Measurements from ENCODE around the gene SMIM35. TPM values are rescaled to one million over a fixed set of nuclear protein-coding genes. Genes with fewer than 3 reads are reported as not detected.

SMIM35 gene
- polyA plus RNA-seq, 1 donor = 0.46 TPM

DNA sequence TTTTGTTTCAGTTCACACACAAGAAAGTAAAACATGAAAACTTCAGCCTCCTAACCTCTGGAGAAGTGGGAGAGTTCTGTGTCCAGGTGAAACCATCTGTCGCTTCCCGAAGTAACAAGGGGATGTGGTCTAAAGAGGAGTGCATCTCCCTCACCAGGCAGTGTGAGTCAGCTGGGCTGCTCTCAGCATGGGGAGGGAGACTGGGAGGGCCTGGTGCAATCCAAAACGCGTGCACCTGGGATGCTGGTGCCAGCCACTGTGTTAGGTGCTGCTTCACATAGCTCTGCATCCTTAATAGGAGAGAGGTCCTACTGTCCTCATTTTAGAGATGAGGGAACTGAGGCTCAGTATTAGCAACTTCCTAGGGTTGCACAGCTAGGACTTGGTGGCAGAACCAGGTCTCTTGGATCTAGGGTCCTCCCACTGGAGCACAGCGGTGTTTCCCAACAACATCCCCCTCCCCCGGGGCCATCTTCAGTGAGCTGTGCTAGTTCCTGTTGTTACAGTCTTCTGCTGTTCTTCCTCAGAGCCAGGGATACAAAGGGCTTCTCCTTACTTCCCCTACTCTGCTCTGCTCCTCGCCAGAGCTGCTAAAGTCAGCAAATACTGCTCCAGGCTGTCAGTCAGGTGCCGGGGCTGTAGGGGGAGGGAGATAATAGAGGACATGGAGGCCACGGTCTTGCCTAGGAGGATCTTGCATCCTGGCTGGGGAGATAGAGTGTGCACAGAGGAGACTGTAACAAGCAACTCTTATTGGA lies 92.6 kb downstream of the SMIM35 start:
- DNase-seq = peak; percentile 64 to 81
- Histone ChIP-seq H3K36me3 (ENCODE audit: control insufficient read depth, insufficient read depth, low read length) (no peaks in the 10 kb centered on the region), H3K27ac (ENCODE audit: low read length) (peak overlapping the region; percentile 45), H3K27me3 (ENCODE audit: control insufficient read depth, insufficient read depth, low read length) (no peaks in the 10 kb centered on the region), H3K4me3 (ENCODE audit: low read length) (no peak overlapping the region), H3K4me1 (ENCODE audit: control insufficient read depth, insufficient read depth, low read length) (peaks cover 21% of the 10 kb centered on the region), H3K9me3 (ENCODE audit: control insufficient read depth, low read depth, low read length) (no peaks in the 10 kb centered on the region)
- no CpG with 5 or more reads among the region's 9 CpGs for WGBS (ENCODE audit: insufficient coverage, low lambda C conversion rate)

DNA sequence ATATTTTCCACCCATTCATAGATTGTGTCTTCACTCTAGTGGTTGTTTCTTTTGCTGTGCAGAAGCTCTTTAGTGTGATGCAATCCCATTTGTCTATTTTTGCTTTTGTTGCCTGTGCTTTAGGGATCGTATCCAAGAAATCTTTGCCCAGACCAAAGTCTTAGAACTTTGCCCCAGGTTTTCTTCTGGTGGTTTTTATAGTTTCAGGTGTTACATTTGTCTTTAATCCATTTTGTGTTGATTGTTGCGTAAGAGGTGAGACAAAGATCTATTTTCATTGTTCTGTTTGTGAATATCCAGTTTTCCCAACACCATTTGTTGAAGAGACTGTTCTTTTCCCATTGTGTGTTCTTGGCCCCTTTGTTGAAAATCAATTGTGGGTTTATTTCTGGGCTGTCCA lies 94.1 kb downstream of the SMIM35 start:
- Histone ChIP-seq H3K4me1 (ENCODE audit: control insufficient read depth, insufficient read depth, low read length) (peaks cover 21% of the 10 kb centered on the region), H3K4me3 (ENCODE audit: low read length) (no peak overlapping the region)

DNA sequence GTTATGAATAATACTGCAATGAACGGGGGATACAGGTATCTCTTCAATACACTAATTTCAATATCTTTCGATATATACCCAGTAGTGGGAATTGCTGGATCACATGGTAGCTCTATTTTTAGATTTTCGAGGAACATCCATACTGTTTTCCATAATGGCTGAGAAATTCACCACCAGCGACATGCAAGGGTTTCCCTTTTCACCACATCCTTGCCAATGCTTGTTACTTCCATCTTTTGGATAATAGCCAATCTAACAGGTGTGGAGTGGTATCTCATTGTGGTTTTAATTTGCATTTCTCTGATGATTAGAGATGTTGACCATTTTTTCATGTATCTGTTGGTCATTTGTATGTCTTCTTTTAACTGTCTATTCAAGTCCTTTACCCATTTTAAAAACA lies 94.6 kb downstream of the SMIM35 start:
- no peaks in the 10 kb centered on the region for H3K9me3 ChIP-seq (ENCODE audit: control insufficient read depth, low read depth, low read length)
- H3K4me1 ChIP-seq (ENCODE audit: control insufficient read depth, insufficient read depth, low read length) = peaks cover 21% of the 10 kb centered on the region
- H3K4me3 ChIP-seq (ENCODE audit: low read length) = no peak overlapping the region
- H3K36me3 ChIP-seq (ENCODE audit: control insufficient read depth, insufficient read depth, low read length) = no peaks in the 10 kb centered on the region
- H3K27me3 ChIP-seq (ENCODE audit: control insufficient read depth, insufficient read depth, low read length) = peaks cover 13% of the 10 kb centered on the region
- DNase-seq = no peak
- WGBS (ENCODE audit: insufficient coverage, low lambda C conversion rate) = 96% methylated on average over 3 of the region's 4 CpGs
- no peak overlapping the region for H3K27ac ChIP-seq (ENCODE audit: low read length)

More for the DNA sequence above, 94.1 kb downstream of the SMIM35 start:
- Histone ChIP-seq H3K27me3 (ENCODE audit: control insufficient read depth, insufficient read depth, low read length) (peaks cover 8% of the 10 kb centered on the region), H3K36me3 (ENCODE audit: control insufficient read depth, insufficient read depth, low read length) (no peaks in the 10 kb centered on the region), H3K9me3 (ENCODE audit: control insufficient read depth, low read depth, low read length) (no peaks in the 10 kb centered on the region), H3K27ac (ENCODE audit: low read length) (peak overlapping the region; percentile 47)
- peak; percentile 46 to 83 for DNase-seq
- 14% methylated on average over 1 of the region's 2 CpGs for WGBS (ENCODE audit: insufficient coverage, low lambda C conversion rate)

DNA sequence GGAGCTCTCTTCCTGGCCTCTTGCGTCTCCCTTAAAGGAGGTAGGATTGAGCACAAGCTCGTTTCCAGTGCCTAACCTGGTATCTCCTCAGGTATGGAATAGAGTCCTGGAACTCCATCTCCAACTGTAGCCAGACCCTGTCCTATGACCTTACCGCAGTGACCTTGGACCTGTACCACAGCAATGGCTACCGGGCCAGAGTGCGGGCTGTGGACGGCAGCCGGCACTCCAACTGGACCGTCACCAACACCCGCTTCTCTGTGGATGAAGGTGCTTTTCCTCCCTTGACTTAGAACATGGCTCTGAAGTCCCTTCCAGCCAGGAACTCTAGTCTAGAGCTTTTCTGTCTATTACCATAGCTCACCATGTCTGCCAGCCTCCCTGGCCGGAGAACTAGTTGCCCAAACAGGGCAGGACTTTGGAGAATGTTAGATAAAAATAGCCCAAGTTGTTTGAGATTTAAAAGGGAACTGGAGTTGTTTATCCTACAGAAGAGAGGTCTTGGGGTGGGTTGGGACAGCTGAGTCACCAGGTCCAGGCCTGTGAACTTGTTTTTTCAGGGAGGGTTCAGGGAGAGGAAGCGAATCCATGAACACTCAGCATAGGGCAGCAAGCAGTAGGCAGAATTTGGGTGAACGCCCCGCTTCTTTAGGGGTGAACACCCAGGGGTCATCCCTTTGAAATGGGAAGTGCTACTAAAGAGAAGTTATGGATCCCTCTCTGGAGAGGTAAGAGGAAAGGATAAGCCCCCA lies 97.2 kb downstream of the SMIM35 start:
- no peaks in the 10 kb centered on the region for H3K36me3 ChIP-seq (ENCODE audit: control insufficient read depth, insufficient read depth, low read length)
- H3K4me3 ChIP-seq (ENCODE audit: low read length) = no peak overlapping the region
- WGBS (ENCODE audit: insufficient coverage, low lambda C conversion rate) = no CpG with 5 or more reads among the region's 13 CpGs
- H3K9me3 ChIP-seq (ENCODE audit: control insufficient read depth, low read depth, low read length) = peaks cover 3% of the 10 kb centered on the region
- H3K27ac ChIP-seq (ENCODE audit: low read length) = no peak overlapping the region
- H3K27me3 ChIP-seq (ENCODE audit: control insufficient read depth, insufficient read depth, low read length) = peaks cover 24% of the 10 kb centered on the region
- no peak for DNase-seq
- H3K4me1 ChIP-seq (ENCODE audit: control insufficient read depth, insufficient read depth, low read length) = peaks cover 26% of the 10 kb centered on the region

DNA sequence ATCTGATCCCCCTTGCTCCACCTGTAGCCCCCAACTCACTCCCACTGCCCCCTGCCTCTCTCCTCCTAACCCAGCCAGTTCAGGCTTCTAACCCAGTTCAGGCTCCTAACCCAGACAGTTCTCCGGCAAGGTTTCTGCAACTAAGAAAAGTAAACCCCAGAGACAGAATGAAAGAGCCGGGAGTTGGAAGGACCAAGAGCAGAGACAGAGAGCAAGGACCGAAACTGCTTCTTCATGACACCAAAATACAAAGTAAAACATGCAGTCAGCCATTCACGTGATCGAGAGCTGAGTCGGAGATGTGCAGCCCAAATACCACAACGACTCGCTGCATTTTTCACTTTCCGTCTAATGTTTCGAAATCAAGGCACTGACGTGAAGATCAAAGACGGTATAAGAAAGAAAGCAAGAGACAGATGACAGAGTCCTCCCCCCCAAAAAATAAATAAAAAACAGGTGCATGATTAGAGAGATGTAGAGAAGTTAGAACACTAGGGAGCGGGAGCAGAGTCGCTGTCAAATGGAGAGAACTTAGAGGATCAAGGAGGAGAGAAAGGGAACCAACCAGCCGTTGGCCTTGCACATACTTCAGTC lies 99.7 kb downstream of the SMIM35 start:
- H3K4me3 ChIP-seq (ENCODE audit: low read length) = peak overlapping the region; percentile 72
- peaks cover 24% of the 10 kb centered on the region for H3K27me3 ChIP-seq (ENCODE audit: control insufficient read depth, insufficient read depth, low read length)
- H3K36me3 ChIP-seq (ENCODE audit: control insufficient read depth, insufficient read depth, low read length) = no peaks in the 10 kb centered on the region
- H3K27ac ChIP-seq (ENCODE audit: low read length) = peak overlapping the region; percentile 8
- no peak for DNase-seq
- WGBS (ENCODE audit: insufficient coverage, low lambda C conversion rate) = 84% methylated on average over 5 of the region's 15 CpGs
- H3K4me1 ChIP-seq (ENCODE audit: control insufficient read depth, insufficient read depth, low read length) = peaks cover 9% of the 10 kb centered on the region
- peaks cover 3% of the 10 kb centered on the region for H3K9me3 ChIP-seq (ENCODE audit: control insufficient read depth, low read depth, low read length)

DNA sequence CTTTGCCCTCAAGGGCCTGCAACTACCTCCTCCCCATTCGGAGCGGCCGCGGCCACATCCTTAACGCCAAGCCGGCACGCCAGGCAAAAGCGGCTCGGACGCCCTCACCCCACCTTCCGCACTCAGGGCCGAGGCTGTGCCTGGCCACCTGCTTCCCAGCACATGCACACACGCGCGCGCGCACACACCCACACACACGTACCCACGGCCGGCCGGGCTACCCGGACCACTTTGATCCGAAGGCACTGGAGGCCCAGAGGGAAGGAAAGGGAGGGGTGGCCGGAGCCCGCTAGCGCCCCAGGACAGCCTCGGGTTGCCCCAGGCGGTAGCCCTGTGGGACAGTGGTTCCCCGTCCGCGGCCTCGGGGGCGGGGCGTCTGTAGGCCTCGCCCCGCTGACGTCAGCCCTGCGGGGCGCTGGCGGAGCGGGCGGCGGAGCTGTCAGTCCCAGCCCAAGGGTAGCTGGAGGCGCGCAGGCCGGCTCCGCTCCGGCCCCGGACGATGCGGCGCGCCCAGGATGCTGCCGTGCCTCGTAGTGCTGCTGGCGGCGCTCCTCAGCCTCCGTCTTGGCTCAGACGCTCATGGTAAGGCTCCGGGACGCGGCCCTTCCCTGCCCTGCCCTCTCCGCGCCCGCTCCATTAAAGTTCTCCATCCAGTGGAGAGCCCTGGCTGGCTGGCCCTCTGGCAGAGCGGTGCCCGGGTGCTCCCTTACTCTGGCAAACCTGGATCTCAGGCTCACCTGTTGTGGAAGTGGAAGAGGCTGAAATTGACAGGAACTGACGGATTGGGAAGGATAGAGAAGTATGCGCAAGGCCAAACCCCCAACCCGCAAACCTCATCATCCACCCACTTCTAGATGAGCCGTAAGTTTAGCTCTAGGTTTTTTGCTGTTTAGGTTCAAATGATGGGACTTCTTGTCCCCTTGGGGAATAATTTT lies 100.5 kb downstream of the SMIM35 start, which contains the start of gene IL10RA:
Gene IL10RA (plus strand): TSS at position 442 of the 935 bp plus-strand sequence. CDS start 74 bp downstream, at position 516.
- H3K4me1 ChIP-seq (ENCODE audit: control insufficient read depth, insufficient read depth, low read length) = peaks cover 5% of the 10 kb centered on the region
- WGBS (ENCODE audit: insufficient coverage, low lambda C conversion rate) = no CpG with 5 or more reads among the region's 71 CpGs
- peaks cover 24% of the 10 kb centered on the region for H3K27me3 ChIP-seq (ENCODE audit: control insufficient read depth, insufficient read depth, low read length)
- peaks cover 3% of the 10 kb centered on the region for H3K9me3 ChIP-seq (ENCODE audit: control insufficient read depth, low read depth, low read length)
- peak; percentile 77 to 92 for DNase-seq
- peak within 1 kb of the TSS; percentile 72 for H3K4me3 ChIP-seq (ENCODE audit: low read length)
- H3K27ac ChIP-seq (ENCODE audit: low read length) = peak within 1 kb of the TSS; percentile 25
- no peaks in the 10 kb centered on the region for H3K36me3 ChIP-seq (ENCODE audit: control insufficient read depth, insufficient read depth, low read length)

DNA sequence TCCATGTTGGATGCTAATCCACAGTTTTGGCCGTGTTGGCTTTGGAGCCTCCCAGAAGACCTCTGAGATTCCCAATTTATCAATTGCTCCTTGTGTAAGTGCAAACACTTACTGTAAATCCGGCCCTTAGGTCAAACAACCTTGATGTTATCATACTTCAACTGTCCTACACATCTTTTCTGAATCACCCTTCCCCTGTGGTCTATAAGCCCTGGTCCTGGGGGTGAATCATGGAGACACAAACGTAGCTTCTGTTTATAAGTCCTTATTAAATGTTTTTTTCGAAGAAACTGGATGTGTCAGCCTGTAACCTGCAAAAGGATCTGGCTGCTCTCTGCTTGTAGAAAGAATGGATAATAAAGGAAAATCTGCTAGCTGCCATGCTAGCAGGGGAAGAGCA lies 102.3 kb downstream of the SMIM35 start:
- DNase-seq = no peak
- Histone ChIP-seq H3K27me3 (ENCODE audit: control insufficient read depth, insufficient read depth, low read length) (peaks cover 24% of the 10 kb centered on the region), H3K9me3 (ENCODE audit: control insufficient read depth, low read depth, low read length) (peaks cover 3% of the 10 kb centered on the region), H3K36me3 (ENCODE audit: control insufficient read depth, insufficient read depth, low read length) (no peaks in the 10 kb centered on the region), H3K4me1 (ENCODE audit: control insufficient read depth, insufficient read depth, low read length) (peaks cover 5% of the 10 kb centered on the region), H3K27ac (ENCODE audit: low read length) (no peak overlapping the region), H3K4me3 (ENCODE audit: low read length) (no peak overlapping the region)
- no CpG with 5 or more reads among the region's 4 CpGs for WGBS (ENCODE audit: insufficient coverage, low lambda C conversion rate)

DNA sequence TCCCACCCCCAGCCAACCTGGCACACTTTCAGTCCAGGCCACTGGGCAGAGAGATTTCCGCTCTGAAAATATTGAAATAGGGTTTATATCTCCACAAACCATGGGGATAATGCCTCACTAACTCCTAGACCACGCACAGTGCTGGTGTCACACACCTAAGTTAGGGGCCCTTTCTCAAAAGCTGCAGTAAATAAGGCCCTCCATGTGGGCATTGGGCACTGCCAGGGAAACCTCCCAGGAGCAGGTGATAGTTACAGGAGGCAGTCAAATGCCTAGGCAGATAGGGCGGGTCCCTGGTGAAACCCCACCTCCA lies 103.6 kb downstream of the SMIM35 start:
- no peak for DNase-seq
- WGBS (ENCODE audit: insufficient coverage, low lambda C conversion rate) = no CpG with 5 or more reads among the region's 3 CpGs

DNA sequence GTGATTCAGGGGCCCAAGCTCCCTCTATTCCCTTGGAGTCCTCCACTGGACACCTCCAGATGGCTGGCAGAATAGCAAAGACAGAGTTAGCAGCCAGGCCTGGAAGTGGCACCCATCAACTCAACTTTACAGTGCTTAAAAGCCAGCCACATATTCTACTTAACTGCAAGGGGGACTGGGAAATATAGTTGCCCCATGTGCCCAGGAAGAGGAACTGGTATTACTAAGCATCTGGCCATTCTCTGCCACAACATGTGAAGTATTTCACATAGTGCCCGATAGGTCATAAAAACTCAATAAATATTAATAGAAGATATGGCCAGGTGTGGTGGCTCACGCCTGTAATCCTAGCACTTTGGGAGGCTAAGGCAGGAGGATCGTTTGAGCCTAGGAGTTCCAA lies 106.0 kb downstream of the SMIM35 start:
- Histone ChIP-seq H3K36me3 (ENCODE audit: control insufficient read depth, insufficient read depth, low read length) (no peaks in the 10 kb centered on the region), H3K4me3 (ENCODE audit: low read length) (no peak overlapping the region), H3K4me1 (ENCODE audit: control insufficient read depth, insufficient read depth, low read length) (no peaks in the 10 kb centered on the region), H3K9me3 (ENCODE audit: control insufficient read depth, low read depth, low read length) (no peaks in the 10 kb centered on the region), H3K27ac (ENCODE audit: low read length) (no peak overlapping the region), H3K27me3 (ENCODE audit: control insufficient read depth, insufficient read depth, low read length) (peaks cover under 1% of the 10 kb centered on the region)
- 100% methylated on average over 2 of the region's 3 CpGs for WGBS (ENCODE audit: insufficient coverage, low lambda C conversion rate)
- no peak for DNase-seq

More for the DNA sequence above, 103.6 kb downstream of the SMIM35 start:
- H3K4me3 ChIP-seq (ENCODE audit: low read length) = no peak overlapping the region
- H3K27ac ChIP-seq (ENCODE audit: low read length) = no peak overlapping the region
- peaks cover 21% of the 10 kb centered on the region for H3K27me3 ChIP-seq (ENCODE audit: control insufficient read depth, insufficient read depth, low read length)
- H3K9me3 ChIP-seq (ENCODE audit: control insufficient read depth, low read depth, low read length) = peaks cover 3% of the 10 kb centered on the region
- H3K4me1 ChIP-seq (ENCODE audit: control insufficient read depth, insufficient read depth, low read length) = peaks cover 5% of the 10 kb centered on the region
- H3K36me3 ChIP-seq (ENCODE audit: control insufficient read depth, insufficient read depth, low read length) = no peaks in the 10 kb centered on the region

DNA sequence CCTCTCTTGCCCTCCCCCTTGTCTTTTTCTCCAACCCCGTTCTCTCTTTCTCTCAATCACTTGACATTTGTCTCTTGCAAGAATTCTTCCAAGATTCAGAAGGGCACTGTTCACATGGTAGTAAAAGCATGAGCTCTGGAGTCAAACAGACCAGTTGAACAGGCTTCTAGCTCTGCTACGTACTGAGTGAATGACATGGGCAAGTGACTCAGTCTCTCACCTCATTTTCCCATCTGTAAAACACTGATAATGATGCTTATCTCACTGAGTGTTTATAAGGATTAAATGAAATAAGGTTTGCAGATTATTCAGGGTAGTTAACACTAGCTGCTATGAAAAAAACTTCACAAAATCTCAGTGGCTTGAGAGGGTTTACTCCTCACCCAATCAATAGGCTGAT lies 106.5 kb downstream of the SMIM35 start:
- no peaks in the 10 kb centered on the region for H3K4me1 ChIP-seq (ENCODE audit: control insufficient read depth, insufficient read depth, low read length)
- H3K27me3 ChIP-seq (ENCODE audit: control insufficient read depth, insufficient read depth, low read length) = no peaks in the 10 kb centered on the region
- WGBS (ENCODE audit: insufficient coverage, low lambda C conversion rate) = 86% methylated on average over 1 of the region's 2 CpGs
- no peaks in the 10 kb centered on the region for H3K9me3 ChIP-seq (ENCODE audit: control insufficient read depth, low read depth, low read length)
- DNase-seq = no peak
- no peak overlapping the region for H3K4me3 ChIP-seq (ENCODE audit: low read length)
- no peak overlapping the region for H3K27ac ChIP-seq (ENCODE audit: low read length)
- H3K36me3 ChIP-seq (ENCODE audit: control insufficient read depth, insufficient read depth, low read length) = no peaks in the 10 kb centered on the region

Measured in large intestine (tissue), 3 donors.